ENCODE measurements around the gene PRSS50. TPM values are rescaled to one million over a fixed set of nuclear protein-coding genes. Genes with fewer than 3 reads are reported as not detected.

The PRSS50 gene
- total RNA-seq, 1 experiment from 2014 or later: not detected

DNA sequence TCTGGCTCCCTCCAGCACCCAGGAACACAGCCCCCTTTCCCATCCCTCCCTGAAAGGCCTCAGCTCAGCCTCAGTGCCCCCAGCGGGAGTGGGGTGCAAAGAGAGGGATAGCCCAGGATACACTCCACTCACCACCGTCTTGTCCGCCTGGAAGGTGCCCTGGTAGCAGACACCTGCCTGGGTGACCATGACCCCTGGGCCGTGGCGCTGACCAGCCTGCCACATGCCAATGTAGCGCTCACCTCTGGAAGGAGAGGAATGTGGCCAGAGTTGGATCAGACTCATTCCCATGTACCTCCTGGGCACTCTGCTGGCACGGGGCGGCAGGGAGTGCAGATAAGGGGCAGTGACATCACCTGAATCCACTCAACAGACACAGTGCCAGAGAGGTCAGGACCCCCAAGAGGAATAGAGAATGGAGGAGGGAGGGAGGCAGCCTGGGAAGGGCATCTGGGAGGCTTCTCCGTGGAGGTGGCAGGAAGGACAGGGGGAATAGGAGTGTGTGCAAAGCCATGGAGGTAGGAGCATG is 37.3 kb downstream of the PRSS50 start:
- Histone ChIP-seq H3K4me1 (ENCODE audit: control insufficient read depth in 1 of 2, insufficient read depth in 2 of 2, low read length in 2 of 2) (no peaks in the 10 kb centered on the region), H3K79me2 (ENCODE audit: insufficient read depth, low read length) (no peaks in the 10 kb centered on the region), H3K27ac (ENCODE audit: low read depth, low read length) (no peak overlapping the region), H3K9me3 (ENCODE audit: control insufficient read depth in 1 of 2, insufficient read depth in 1 of 2, low read depth in 1 of 2, low read length in 2 of 2) (no peaks in the 10 kb centered on the region), H3K4me2 (ENCODE audit: low read length) (no peak overlapping the region), H3K9me2 (ENCODE audit: insufficient read depth) (no peaks in the 10 kb centered on the region), H2AFZ (ENCODE audit: low read depth, low read length, poor library complexity, severe bottlenecking) (no peak overlapping the region), H3K27me3 (ENCODE audit: insufficient read depth, low read length) (no peaks in the 10 kb centered on the region), H4K20me1 (ENCODE audit: insufficient read depth) (no peaks in the 10 kb centered on the region), H3K4me3 (replicated peaks in 1 of 2; ENCODE audit: low read depth in 1 of 2, low read length in 2 of 2) (no peak overlapping the region), H3K36me3 (ENCODE audit: control insufficient read depth in 1 of 2, insufficient read depth in 2 of 2, low read length in 2 of 2) (no peaks in the 10 kb centered on the region), H3K9ac (ENCODE audit: low read length) (no peak overlapping the region)
- ChIA-PET POLR2A (no interaction called here), CTCF (no interaction called here), RAD21 (ENCODE audit: low non-redundant PET in 1 of 2, low total read pairs in 2 of 2, uncharacterized antibody in 2 of 2, unreplicated experiment in 2 of 2) (no interaction called here)
- TF ChIP-seq SP1 (IDR thresholded peaks at IDR 0.05; ENCODE audit: low read depth) (no peak), FOSL1 (IDR thresholded peaks at IDR 0.05; ENCODE audit: low read depth) (no peak), POLR2A (IDR thresholded peaks at IDR 0.05; ENCODE audit: borderline replicate concordance, extremely low read depth, insufficient read depth, insufficient read length) (no peak), ELF1 (IDR thresholded peaks at IDR 0.05; ENCODE audit: borderline replicate concordance, low read depth) (no peak), EZH2 (IDR thresholded peaks at IDR 0.05) (no peak), EZH2phosphoT487 (IDR thresholded peaks at IDR 0.05; ENCODE audit: borderline replicate concordance) (no peak), TCF7L2 (IDR thresholded peaks at IDR 0.05; ENCODE audit: borderline replicate concordance, extremely low read depth, insufficient read depth, insufficient read length) (no peak), CBX3 (IDR thresholded peaks at IDR 0.05; ENCODE audit: low read depth) (no peak), JUND (IDR thresholded peaks at IDR 0.05) (no peak), POLR2AphosphoS5 (IDR thresholded peaks at IDR 0.05; ENCODE audit: low read depth, low read length) (no peak), SRF (IDR thresholded peaks at IDR 0.05; ENCODE audit: low read depth) (no peak), YY1 (IDR thresholded peaks at IDR 0.05; ENCODE audit: extremely low read depth, insufficient replicate concordance, low read depth, low read length) (no peak), CEBPB (IDR thresholded peaks at IDR 0.05; ENCODE audit: low read depth) (no peak)
- TF ChIP-seq, protein P1, sequence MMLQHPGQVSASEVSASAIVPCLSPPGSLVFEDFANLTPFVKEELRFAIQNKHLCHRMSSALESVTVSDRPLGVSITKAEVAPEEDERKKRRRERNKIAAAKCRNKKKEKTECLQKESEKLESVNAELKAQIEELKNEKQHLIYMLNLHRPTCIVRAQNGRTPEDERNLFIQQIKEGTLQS (IDR thresholded peaks at IDR 0.05): no peak
- TF ChIP-seq, protein P2, sequence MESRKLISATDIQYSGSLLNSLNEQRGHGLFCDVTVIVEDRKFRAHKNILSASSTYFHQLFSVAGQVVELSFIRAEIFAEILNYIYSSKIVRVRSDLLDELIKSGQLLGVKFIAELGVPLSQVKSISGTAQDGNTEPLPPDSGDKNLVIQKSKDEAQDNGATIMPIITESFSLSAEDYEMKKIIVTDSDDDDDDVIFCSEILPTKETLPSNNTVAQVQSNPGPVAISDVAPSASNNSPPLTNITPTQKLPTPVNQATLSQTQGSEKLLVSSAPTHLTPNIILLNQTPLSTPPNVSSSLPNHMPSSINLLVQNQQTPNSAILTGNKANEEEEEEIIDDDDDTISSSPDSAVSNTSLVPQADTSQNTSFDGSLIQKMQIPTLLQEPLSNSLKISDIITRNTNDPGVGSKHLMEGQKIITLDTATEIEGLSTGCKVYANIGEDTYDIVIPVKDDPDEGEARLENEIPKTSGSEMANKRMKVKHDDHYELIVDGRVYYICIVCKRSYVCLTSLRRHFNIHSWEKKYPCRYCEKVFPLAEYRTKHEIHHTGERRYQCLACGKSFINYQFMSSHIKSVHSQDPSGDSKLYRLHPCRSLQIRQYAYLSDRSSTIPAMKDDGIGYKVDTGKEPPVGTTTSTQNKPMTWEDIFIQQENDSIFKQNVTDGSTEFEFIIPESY (IDR thresholded peaks at IDR 0.05; ENCODE audit: extremely low read depth, insufficient replicate concordance, low read length): no peak
- TF ChIP-seq, protein P3, sequence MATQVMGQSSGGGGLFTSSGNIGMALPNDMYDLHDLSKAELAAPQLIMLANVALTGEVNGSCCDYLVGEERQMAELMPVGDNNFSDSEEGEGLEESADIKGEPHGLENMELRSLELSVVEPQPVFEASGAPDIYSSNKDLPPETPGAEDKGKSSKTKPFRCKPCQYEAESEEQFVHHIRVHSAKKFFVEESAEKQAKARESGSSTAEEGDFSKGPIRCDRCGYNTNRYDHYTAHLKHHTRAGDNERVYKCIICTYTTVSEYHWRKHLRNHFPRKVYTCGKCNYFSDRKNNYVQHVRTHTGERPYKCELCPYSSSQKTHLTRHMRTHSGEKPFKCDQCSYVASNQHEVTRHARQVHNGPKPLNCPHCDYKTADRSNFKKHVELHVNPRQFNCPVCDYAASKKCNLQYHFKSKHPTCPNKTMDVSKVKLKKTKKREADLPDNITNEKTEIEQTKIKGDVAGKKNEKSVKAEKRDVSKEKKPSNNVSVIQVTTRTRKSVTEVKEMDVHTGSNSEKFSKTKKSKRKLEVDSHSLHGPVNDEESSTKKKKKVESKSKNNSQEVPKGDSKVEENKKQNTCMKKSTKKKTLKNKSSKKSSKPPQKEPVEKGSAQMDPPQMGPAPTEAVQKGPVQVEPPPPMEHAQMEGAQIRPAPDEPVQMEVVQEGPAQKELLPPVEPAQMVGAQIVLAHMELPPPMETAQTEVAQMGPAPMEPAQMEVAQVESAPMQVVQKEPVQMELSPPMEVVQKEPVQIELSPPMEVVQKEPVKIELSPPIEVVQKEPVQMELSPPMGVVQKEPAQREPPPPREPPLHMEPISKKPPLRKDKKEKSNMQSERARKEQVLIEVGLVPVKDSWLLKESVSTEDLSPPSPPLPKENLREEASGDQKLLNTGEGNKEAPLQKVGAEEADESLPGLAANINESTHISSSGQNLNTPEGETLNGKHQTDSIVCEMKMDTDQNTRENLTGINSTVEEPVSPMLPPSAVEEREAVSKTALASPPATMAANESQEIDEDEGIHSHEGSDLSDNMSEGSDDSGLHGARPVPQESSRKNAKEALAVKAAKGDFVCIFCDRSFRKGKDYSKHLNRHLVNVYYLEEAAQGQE (IDR thresholded peaks at IDR 0.05; ENCODE audit: low read depth): no peak
- intact Hi-C loops (cut with micrococcal nuclease): no loop called here
- no TSS peak for BruUV-seq (replicated peaks)
- ATAC-seq: no peak
- DNase-seq (ENCODE audit: low read depth, low spot score): no peak
